CD4-positive, alpha-beta T cell treated with Interleukin-15 for 4 hours (primary cell): ENCODE results near the gene IL17RD.

Source experiments
- DNase-seq: peaks from one replicate; pipeline ENCODE4 v3.0.0-alpha.2; 2020; ENCODE audit warnings: low spot score

IL17RD gene

DNA sequence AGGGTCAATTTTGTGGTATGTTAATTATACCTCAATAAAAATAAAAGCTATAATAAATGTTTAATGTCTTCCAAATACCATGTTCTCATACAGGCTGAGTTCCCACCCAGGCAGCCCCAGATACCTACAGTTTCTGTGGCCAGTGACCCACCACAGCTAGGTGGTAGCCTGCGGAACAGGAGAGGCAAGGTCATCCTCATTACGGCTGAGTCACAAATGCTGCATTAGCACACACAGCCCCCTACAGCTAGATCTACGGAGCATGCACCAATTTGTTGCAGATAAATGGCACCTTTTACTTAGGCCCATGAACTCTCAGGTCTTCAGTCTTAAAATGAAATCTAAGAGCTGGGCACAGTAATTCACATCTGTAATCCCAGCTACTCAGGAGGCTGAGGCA lies 99.6 kb downstream of the IL17RD start:
- DNase-seq: no peak

DNA sequence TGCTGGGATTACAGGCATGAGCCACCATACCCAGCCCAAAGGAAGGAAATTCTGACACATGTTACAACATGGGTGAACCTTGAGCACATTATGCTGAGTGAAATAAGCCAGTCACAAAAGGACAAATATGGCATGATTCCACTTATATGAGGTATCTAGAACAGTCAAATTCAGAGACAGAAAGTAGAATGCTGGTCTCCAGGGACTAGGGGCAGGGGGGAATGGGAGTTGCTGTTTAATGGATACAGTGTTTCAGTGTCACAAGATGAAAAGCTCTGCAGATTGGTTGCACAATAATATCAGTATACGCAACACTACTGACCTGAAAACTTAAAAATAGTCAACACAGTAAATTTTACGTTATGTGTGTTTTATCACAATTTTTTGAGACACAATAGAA lies 100.6 kb downstream of the IL17RD start:
- no peak for DNase-seq

- no peak for DNase-seq
Observed at GRCh38 chr3:57064001-57064400, 101.2 kb downstream of the IL17RD start.

- no peak for DNase-seq
Observed at GRCh38 chr3:57063032-57063431, 102.1 kb downstream of the IL17RD start.

DNA sequence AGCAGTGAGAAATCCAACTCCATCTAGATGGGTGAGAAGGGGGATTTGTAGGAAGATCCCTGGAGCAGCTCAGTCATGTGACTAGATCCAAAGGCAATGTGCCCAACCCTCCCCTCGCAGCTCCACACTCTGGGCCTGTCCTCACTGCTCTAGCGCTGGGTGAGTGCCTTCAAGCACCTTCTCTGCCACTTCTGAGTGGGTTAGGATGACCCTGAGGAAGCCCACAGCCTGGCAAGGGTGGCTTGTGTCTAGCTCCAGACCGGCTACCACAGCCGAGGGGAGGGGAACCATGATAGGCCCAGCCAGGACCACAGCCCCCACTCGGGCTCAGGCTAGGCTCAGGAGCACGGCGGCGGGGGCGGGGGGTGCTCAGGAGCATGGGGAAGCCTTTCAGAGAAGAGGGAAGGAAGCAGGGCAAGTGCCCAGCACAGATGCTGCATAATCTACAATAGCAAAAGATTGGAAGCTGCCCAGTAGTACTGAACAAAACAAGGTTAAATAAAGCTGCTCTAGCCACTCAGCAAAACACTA lies 103.0 kb downstream of the IL17RD start:
- no peak for DNase-seq

- DNase-seq: no peak
Observed at GRCh38 chr3:57061556-57061955, 103.6 kb downstream of the IL17RD start.

GRCh38 chr3:57060089-57060821 lies 104.9 kb downstream of the IL17RD start, which contains the start of gene SPATA12:
Gene SPATA12 (plus strand): TSS chr3:57060664. CDS start chr3:57073695, 13,031 bp downstream.
- no peak for DNase-seq

DNA sequence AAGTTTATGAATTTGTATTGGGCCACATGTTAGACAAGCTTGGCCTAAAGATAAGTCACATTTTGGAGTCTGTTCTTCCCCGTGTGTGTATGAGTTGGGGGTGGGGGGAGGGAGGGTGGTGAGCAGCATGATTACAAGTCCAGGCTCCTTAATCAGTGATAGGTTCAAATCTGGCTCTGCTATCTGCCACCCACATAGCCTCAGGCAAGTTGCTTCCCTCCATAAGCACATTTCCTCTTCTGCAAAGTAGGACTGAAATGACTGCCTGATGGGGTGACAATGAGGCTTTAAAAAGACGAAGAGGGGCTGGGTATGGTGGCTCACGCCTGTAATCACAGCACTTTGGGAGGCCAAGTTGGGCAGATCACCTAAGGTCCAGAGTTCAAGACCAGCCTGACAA lies 105.7 kb downstream of the IL17RD start:
- no peak for DNase-seq

DNA sequence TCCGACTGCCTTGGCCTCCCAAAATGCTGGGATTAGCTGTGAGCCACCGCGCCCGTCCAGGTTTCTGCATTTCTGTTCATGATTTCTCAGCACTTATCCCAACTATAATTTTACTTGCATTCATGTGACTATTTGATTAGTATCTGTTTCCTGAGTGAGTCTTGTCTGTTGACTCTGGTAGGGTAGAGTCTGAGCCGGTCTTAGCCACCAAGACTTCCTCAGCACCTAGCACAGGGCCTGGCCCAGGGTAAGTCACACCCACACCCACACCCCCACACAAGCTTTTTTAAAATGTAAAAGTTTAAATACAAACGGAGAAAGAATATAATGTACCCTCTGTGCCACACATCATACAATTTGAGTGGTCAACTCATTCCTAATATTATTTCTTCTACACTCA lies 107.8 kb downstream of the IL17RD start:
- no peak for DNase-seq

- no peak for DNase-seq
Observed at GRCh38 chr3:57053122-57053521, 112.0 kb downstream of the IL17RD start.

- no peak for DNase-seq
Observed at GRCh38 chr3:57052662-57053061, 112.5 kb downstream of the IL17RD start.

GRCh38 chr3:57048728-57049127 lies 116.4 kb downstream of the IL17RD start:
- DNase-seq: no peak

GRCh38 chr3:57048052-57048671 lies 117.0 kb downstream of the IL17RD start:
- no peak for DNase-seq

- no peak for DNase-seq
Observed at GRCh38 chr3:57046101-57046765, 118.9 kb downstream of the IL17RD start.

GRCh38 chr3:57043518-57043917 lies 121.6 kb downstream of the IL17RD start:
- no peak for DNase-seq

DNA sequence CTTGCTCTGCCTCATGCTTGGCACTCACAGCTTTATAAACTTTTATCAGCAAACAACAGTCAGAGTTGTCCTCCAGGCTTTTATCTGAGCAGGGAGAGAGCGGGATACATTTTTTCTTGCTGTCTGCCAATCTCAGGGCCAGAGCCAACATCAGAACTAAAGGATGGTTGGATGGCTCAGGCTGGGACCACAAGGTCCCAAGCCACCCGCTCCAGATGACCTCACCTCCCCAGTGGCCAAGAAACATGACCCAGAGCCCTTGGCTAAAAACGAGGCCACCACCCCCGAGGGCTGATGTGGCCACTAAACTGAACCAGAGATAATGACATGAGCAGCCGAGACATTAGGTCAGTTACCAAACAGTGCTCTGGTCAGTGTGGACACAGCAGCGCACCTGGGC lies 123.5 kb downstream of the IL17RD start:
- no peak for DNase-seq
